ENCODE measurements around the gene CTSZ.
A peak's percentile ranks its signal among the peaks of the same experiment; 100 is the strongest.
"Not testable (repeated sequence)": the region's sequence is repeated elsewhere in the genome, so short reads cannot be mapped to it uniquely, and the experiment has no call there.

The CTSZ gene

GRCh38 chr20:59006864-59007664 lies at the start of gene CTSZ:
CTSZ (minus strand) TSS chr20:59007254; CDS start chr20:59007128, 126 bp downstream.
- peak; percentile 56 for DNase-seq

- no peak for DNase-seq
Measured at GRCh38 chr20:59055302-59055701, 48.2 kb upstream of the CTSZ start.

- no peak for DNase-seq
Measured at GRCh38 chr20:59051666-59052185, 44.7 kb upstream of the CTSZ start.

GRCh38 chr20:59050437-59050836 lies 43.4 kb upstream of the CTSZ start:
- no peak for DNase-seq

GRCh38 chr20:59048681-59049030 lies 41.6 kb upstream of the CTSZ start:
- no peak for DNase-seq

GRCh38 chr20:59047938-59048680 lies 41.1 kb upstream of the CTSZ start:
- no peak for DNase-seq

GRCh38 chr20:59046862-59047261 lies 39.8 kb upstream of the CTSZ start:
- no peak for DNase-seq

GRCh38 chr20:59044796-59045195 lies 37.7 kb upstream of the CTSZ start:
- DNase-seq = no peak

GRCh38 chr20:59044295-59044694 lies 37.2 kb upstream of the CTSZ start:
- DNase-seq = no peak

GRCh38 chr20:59043698-59044097 lies 36.6 kb upstream of the CTSZ start:
- DNase-seq = peak; percentile 39

GRCh38 chr20:59042796-59043631 lies 36.0 kb upstream of the CTSZ start:
- DNase-seq = peak; percentile 95

GRCh38 chr20:59042151-59042795 lies 35.2 kb upstream of the CTSZ start, which contains the start of gene PRELID3B:
PRELID3B (minus strand) TSS chr20:59042786; CDS start chr20:59042730, 56 bp downstream.
- DNase-seq = no peak

- not testable (repeated sequence) for DNase-seq
Measured at GRCh38 chr20:59041487-59041886, 34.4 kb upstream of the CTSZ start.

GRCh38 chr20:59040667-59041066 lies 33.6 kb upstream of the CTSZ start:
- DNase-seq = no peak

- no peak for DNase-seq
Measured at GRCh38 chr20:59039233-59039632, 32.2 kb upstream of the CTSZ start.

- DNase-seq = no peak
Measured at GRCh38 chr20:59037386-59037785, 30.3 kb upstream of the CTSZ start.

GRCh38 chr20:59035381-59035780 lies 28.3 kb upstream of the CTSZ start:
- DNase-seq = no peak

GRCh38 chr20:59033616-59034165 lies 26.6 kb upstream of the CTSZ start:
- DNase-seq = no peak

GRCh38 chr20:59033093-59033492 lies 26.0 kb upstream of the CTSZ start:
- no peak for DNase-seq

GRCh38 chr20:59032713-59033059 lies 25.6 kb upstream of the CTSZ start:
- DNase-seq = no peak

GRCh38 chr20:59032023-59032712 lies 25.1 kb upstream of the CTSZ start, which contains the start of gene ATP5F1E:
ATP5F1E (minus strand) TSS chr20:59032335; CDS start chr20:59032251, 84 bp downstream.
- DNase-seq = peak; percentile 96
